NB4 (cell line): ENCODE data around the gene DARS1.

ENCODE experiments used
- DNase-seq: peaks from one replicate; pipeline ENCODE4 v3.0.0; 2010; ENCODE audit warnings: low read depth
- H3K4me3 ChIP-seq: one replicate; pipeline ENCODE4 v1.5.1; 2011; ENCODE audit warnings: mild to moderate bottlenecking, low read depth, low read length, moderate library complexity
- CTCF ChIP-seq: IDR thresholded peaks from one replicate; pipeline ENCODE4 v1.5.1; 2012; ENCODE audit warnings: low read depth, low read length
- MAX ChIP-seq: IDR thresholded peaks from 2 replicates; pipeline ENCODE4 v1.6.1; 2011; ENCODE audit warnings: low read depth, low read length
- MYC ChIP-seq: IDR thresholded peaks from 2 replicates; pipeline ENCODE4 v1.6.1; 2011; ENCODE audit warnings: low read depth, low read length
- POLR2A ChIP-seq: IDR thresholded peaks from 2 replicates; pipeline ENCODE4 v1.6.1; 2011; ENCODE audit warnings: mild to moderate bottlenecking; ENCODE audit not compliant: insufficient read length; ENCODE audit errors: extremely low read depth

The DARS1 gene

GRCh38 chr2:135998879-135999278 lies 13.5 kb upstream of the DARS1 start:
- TF ChIP-seq MYC (no peak), CTCF (no peak), MAX (no peak), POLR2A (no peak)
- H3K4me3 ChIP-seq = no peak overlapping the region
- no peak for DNase-seq

DNA sequence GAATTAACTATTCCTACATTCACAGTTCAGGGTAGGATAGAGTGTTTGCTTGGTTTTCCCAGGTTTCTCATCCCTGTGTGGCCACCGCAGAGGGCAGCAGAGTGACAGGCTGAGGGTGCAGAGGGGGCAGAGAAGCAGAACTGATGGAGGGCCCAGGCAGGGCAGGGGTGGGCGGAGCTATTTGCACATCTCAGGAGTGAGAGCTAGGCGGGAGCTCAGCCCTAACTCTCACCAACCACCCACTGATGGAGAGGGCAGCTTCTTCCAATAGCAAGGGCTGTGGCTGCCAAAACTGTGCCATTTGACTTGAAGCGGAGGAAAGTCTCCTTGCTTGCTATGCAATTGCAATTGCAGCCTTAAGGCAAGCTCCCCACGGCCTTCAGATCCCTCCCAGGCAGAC lies 12.0 kb upstream of the DARS1 start:
- TF ChIP-seq CTCF = no peak
- no peak for TF ChIP-seq MAX
- no peak for TF ChIP-seq POLR2A
- TF ChIP-seq MYC = no peak
- H3K4me3 ChIP-seq = no peak overlapping the region
- peak; percentile 47 for DNase-seq

DNA sequence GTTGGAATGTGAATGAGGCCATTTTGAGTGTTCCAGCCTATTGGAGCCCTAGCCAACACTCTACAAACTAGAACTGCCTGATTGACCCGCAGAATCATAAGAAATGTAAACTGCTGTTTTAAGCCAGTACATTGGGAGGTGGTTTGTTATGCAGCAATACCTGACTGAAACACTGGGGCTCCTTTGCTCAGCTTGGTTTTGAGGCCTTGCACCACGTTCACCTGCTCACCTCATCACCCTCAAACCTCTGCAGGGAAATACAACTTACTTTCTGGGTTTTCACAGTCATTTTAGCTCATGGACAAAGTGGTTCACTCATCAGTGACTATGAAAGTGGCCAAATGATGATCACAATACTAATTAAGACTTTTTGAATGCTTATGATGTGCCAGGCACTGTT lies 10.9 kb upstream of the DARS1 start:
- TF ChIP-seq POLR2A = no peak
- no peak for TF ChIP-seq CTCF
- no peak for TF ChIP-seq MAX
- no peak for TF ChIP-seq MYC
- DNase-seq = no peak
- H3K4me3 ChIP-seq = no peak overlapping the region

DNA sequence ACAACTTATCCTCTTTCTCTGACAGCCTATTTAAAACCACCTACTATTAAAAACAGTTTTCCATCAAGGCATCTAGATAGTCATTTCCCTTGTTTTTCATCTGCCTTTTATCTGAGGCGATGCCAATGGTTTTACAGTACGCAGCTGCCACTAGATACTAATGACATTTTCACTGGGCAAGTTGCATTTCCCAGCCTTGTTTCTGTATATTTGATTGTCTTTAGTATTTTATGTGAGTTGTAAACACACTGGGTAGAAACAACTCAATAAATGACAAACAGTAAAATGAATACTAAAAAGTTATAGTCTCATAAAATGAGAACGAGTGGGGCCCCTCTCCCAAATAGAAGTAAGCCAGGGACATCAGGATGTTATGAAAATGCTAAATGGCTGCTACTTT lies 8.9 kb upstream of the DARS1 start:
- TF ChIP-seq MYC (no peak), POLR2A (no peak), MAX (no peak), CTCF (no peak)
- no peak for DNase-seq
- no peak overlapping the region for H3K4me3 ChIP-seq

DNA sequence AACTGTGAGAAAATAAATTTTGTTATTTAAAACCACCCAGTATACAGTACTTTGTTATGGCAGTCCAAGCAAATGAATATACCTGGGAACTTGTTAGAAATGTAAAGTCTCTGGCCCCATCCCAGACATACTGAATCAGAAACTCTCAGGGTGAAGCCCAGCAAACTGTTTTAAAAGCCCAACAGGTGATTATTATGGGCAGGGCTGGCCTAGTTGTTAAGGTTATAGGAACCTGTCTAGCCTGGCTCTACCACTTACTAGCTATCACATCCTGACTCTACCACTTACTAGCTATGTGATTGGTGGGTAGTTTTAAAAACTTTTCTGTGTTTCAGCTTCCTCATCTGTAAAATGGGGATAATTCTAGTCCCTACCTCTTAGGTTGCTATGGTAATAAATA lies 8.0 kb upstream of the DARS1 start:
- H3K4me3 ChIP-seq = no peak overlapping the region
- TF ChIP-seq CTCF = no peak
- no peak for TF ChIP-seq MYC
- TF ChIP-seq POLR2A = no peak
- TF ChIP-seq MAX = no peak
- no peak for DNase-seq

DNA sequence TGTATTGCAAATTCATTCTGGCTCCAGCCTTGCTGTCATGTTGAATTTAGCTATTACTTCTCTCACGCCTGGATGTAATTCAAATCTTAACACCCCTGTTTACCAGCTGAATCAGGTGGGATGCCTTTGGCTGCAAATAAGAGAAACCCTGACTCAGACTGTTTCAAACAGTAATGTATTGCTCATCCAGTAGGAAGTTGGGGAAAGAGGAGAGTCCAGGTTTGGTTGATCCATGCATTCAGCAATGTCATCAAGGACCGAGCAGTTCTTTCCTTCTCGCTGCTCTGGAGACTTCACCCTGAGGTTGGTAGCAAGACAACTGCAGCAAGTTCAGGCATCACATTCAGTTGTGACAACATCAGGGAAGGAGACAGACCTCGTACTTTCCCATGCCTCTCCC lies 6.4 kb upstream of the DARS1 start:
- DNase-seq = no peak
- TF ChIP-seq CTCF (no peak), MAX (no peak), MYC (no peak), POLR2A (no peak)
- H3K4me3 ChIP-seq = no peak overlapping the region
